Endothelial cell of umbilical vein (primary cell): ENCODE measurements around the gene FAM3C.
"Not testable (repeated sequence)": the region's sequence is repeated elsewhere in the genome, so short reads cannot be mapped to it uniquely, and the experiment has no call there.

Experiments used
- EZH2 ChIP-seq: IDR thresholded peaks from 2 replicates; pipeline ENCODE4 v1.6.1; 2012; ENCODE audit warnings: borderline replicate concordance, low read depth, mild to moderate bottlenecking, moderate library complexity, low read length, inconsistent platforms; ENCODE audit not compliant: severe bottlenecking
- FOS ChIP-seq: IDR thresholded peaks from 2 replicates; pipeline ENCODE4 v1.6.1; 2011; ENCODE audit warnings: mild to moderate bottlenecking, low read length, moderate library complexity, borderline replicate concordance; ENCODE audit not compliant: insufficient read depth
- GATA2 ChIP-seq: IDR thresholded peaks from 2 replicates; pipeline ENCODE4 v1.7.0; 2011; ENCODE audit warnings: low read depth, mild to moderate bottlenecking, moderate library complexity, mixed read lengths, low read length; ENCODE audit not compliant: insufficient read length, insufficient read depth
- JUN ChIP-seq: IDR thresholded peaks from 2 replicates; pipeline ENCODE4 v1.6.1; 2011; ENCODE audit warnings: borderline replicate concordance, low read depth; ENCODE audit not compliant: insufficient read length, insufficient read depth
- MYC ChIP-seq: IDR thresholded peaks from one replicate; pipeline ENCODE4 v1.6.1; 2011; ENCODE audit warnings: mild to moderate bottlenecking, low read depth, low read length
- POLR2A ChIP-seq: IDR thresholded peaks from 2 replicates; pipeline ENCODE4 v1.6.1; 2012; ENCODE audit warnings: low read depth, mild to moderate bottlenecking, control low read depth, low read length
- POLR2AphosphoS5 ChIP-seq: IDR thresholded peaks from 2 replicates; pipeline ENCODE4 v1.6.1; 2012; ENCODE audit warnings: low read depth, mild to moderate bottlenecking, control low read depth, low read length, moderate library complexity; ENCODE audit not compliant: insufficient read depth
- TF ChIP-seq, protein P1 (sequence below), 2 donors: IDR thresholded peaks; 1 replicate in 1 of 2; 2 replicates in 1 of 2; pipeline ENCODE4 v1.5.1; 2011; ENCODE audit warnings: low read length in 2 of 2, mild to moderate bottlenecking in 2 of 2, moderate library complexity in 2 of 2, control low read depth in 1 of 2, inconsistent platforms in 1 of 2, low read depth in 1 of 2; ENCODE audit not compliant: insufficient read depth in 1 of 2; ENCODE audit errors: extremely low read depth in 1 of 2
- TF ChIP-seq, protein P2 (sequence below): IDR thresholded peaks from 2 replicates; pipeline ENCODE4 v1.6.1; 2011; ENCODE audit not compliant: insufficient read depth, insufficient read length

DNA sequence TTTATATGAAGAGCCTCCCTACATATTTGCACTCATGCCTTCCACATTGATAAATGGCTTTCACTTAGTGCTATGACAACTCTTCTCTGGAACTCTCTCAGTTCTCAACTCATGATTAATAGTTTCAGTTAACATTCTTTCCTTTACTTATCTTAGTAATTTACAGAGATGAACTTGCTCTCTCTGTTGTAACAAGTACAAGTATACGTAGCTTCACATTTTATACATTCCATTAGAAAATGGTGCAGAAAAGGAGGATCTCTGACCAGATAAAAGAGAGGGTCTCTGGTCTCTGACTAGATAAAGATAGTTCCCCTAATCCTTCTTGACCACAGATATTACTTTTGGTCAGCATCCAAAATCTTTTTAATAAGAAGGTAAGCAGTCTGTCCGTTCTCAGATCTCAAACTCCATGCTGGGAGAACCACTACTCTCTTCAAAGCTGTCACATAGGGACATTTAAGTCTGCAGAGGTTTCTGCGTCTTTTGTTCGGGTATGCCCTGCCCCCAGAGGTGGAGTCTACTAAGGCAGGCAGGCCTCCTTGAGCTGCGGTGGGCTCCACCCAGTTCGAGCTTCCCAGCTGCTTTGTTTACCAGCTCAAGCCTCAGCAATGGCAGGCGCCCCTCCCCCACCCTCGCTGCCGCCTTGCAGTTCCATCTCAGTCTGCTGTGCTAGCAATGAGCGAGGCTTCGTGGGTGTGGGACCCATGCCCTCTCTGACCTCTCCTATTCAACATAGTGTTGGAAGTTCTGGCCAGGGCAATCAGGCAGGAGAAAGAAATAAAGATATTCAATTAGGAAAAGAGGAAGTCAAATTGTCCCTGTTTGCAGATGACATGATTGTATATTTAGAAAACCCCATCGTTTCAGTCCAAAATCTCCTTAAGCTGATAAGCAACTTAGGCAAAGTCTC, 42.2 kb upstream of the FAM3C start:
- TF ChIP-seq, protein P1, sequence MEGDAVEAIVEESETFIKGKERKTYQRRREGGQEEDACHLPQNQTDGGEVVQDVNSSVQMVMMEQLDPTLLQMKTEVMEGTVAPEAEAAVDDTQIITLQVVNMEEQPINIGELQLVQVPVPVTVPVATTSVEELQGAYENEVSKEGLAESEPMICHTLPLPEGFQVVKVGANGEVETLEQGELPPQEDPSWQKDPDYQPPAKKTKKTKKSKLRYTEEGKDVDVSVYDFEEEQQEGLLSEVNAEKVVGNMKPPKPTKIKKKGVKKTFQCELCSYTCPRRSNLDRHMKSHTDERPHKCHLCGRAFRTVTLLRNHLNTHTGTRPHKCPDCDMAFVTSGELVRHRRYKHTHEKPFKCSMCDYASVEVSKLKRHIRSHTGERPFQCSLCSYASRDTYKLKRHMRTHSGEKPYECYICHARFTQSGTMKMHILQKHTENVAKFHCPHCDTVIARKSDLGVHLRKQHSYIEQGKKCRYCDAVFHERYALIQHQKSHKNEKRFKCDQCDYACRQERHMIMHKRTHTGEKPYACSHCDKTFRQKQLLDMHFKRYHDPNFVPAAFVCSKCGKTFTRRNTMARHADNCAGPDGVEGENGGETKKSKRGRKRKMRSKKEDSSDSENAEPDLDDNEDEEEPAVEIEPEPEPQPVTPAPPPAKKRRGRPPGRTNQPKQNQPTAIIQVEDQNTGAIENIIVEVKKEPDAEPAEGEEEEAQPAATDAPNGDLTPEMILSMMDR (IDR thresholded peaks at IDR 0.05; ENCODE audit: extremely low read depth in 1 of 2, insufficient read depth in 1 of 2, low read depth in 1 of 2, low read length in 2 of 2) = not testable (repeated sequence)
- TF ChIP-seq EZH2, POLR2A, FOS, POLR2AphosphoS5, MYC, JUN, GATA2: not testable (repeated sequence)
- TF ChIP-seq, protein P2, sequence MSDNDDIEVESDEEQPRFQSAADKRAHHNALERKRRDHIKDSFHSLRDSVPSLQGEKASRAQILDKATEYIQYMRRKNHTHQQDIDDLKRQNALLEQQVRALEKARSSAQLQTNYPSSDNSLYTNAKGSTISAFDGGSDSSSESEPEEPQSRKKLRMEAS = not testable (repeated sequence)
